GM06990 (cell line): ENCODE measurements around the gene CHRNB1.

Source experiments
- DNase-seq: peaks from one replicate; pipeline ENCODE4 v3.0.0-alpha.2; 2011; ENCODE audit not compliant: insufficient read length; ENCODE audit errors: extremely low read depth
- H3K27me3 ChIP-seq: replicated peaks from 2 replicates; pipeline ENCODE4 v1.6.0; 2011; ENCODE audit warnings: low read length; ENCODE audit not compliant: control insufficient read depth, insufficient read depth
- H3K36me3 ChIP-seq: 2 replicates; pipeline ENCODE4 v1.5.1; 2011; ENCODE audit warnings: low read length; ENCODE audit not compliant: control insufficient read depth, insufficient read depth
- H3K4me3 ChIP-seq: replicated peaks from 2 replicates; pipeline ENCODE4 v1.5.1; 2011; ENCODE audit warnings: low read depth, mild to moderate bottlenecking, control low read depth, low read length
- CTCF ChIP-seq: IDR thresholded peaks from 2 replicates; pipeline ENCODE4 v1.5.1; 2011; ENCODE audit warnings: low read length, control low read depth, mild to moderate bottlenecking, inconsistent platforms; ENCODE audit not compliant: insufficient read depth, poor library complexity, severe bottlenecking

Gene CHRNB1

GRCh38 chr17:7444682-7445618 lies at the start of gene CHRNB1:
Gene CHRNB1 (plus strand): TSS chr17:7445061. CDS start chr17:7445128, 67 bp downstream.
- H3K27me3 ChIP-seq: no peaks in the 10 kb centered on the region
- DNase-seq: no peak
- H3K36me3 ChIP-seq: no peaks in the 10 kb centered on the region
- peak within 1 kb of the TSS; percentile 27 for H3K4me3 ChIP-seq
- TF ChIP-seq CTCF: peak; percentile 11

- no peak for DNase-seq
- no peak overlapping the region for H3K4me3 ChIP-seq
- H3K27me3 ChIP-seq: no peaks in the 10 kb centered on the region
- no peak for TF ChIP-seq CTCF
- no peaks in the 10 kb centered on the region; the same call in none of the 2 replicates for H3K36me3 ChIP-seq
Measured at GRCh38 chr17:7396147-7396546, 48.7 kb upstream of the CHRNB1 start.

- H3K27me3 ChIP-seq: no peaks in the 10 kb centered on the region
- no peak overlapping the region for H3K4me3 ChIP-seq
- no peak for TF ChIP-seq CTCF
- H3K36me3 ChIP-seq: no peaks in the 10 kb centered on the region
- no peak for DNase-seq
Measured at GRCh38 chr17:7398612-7399011, 46.2 kb upstream of the CHRNB1 start.

GRCh38 chr17:7403043-7403726 lies 41.7 kb upstream of the CHRNB1 start:
- H3K4me3 ChIP-seq: peak overlapping the region; percentile 93
- H3K27me3 ChIP-seq: no peaks in the 10 kb centered on the region; the same call in 1 of the 2 replicates
- no peaks in the 10 kb centered on the region for H3K36me3 ChIP-seq
- DNase-seq: no peak
- TF ChIP-seq CTCF: no peak

- TF ChIP-seq CTCF: no peak
- H3K4me3 ChIP-seq: peak overlapping the region; percentile 93
- H3K36me3 ChIP-seq: no peaks in the 10 kb centered on the region
- no peak for DNase-seq
- no peaks in the 10 kb centered on the region; the same call in 1 of the 2 replicates for H3K27me3 ChIP-seq
Measured at GRCh38 chr17:7403727-7403976, 41.2 kb upstream of the CHRNB1 start.
